Fibroblast of upper back skin (primary cell): Measurements from ENCODE around the gene ANXA4.
"Not testable (repeated sequence)": the region's sequence is repeated elsewhere in the genome, so short reads cannot be mapped to it uniquely, and the experiment has no call there.

Experiments
- DNase-seq: peaks from one replicate; pipeline ENCODE4 v3.0.0-alpha.2; 2013

The ANXA4 gene

DNA sequence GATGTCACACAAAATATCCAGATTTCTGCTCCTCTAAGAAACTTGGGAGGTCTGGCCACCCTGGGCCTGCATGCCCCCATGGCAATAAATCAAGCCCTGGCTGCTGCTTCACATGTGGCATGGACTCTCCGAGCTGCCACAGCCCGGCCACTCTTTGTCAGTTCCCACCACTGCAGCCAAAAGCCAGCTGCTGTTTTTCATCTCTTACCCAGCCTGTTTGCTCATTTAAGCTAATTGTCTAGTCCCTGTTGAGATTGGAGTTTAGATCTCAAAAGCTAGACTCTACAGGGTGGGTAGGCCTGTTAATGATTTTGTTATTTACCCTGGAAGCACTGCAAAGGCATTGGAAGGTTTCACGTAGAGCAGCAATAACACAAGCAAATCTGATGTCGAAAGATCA lies 20.9 kb upstream of the ANXA4 start:
- no peak for DNase-seq

GRCh38 chr2:69723791-69724190 lies 18.1 kb upstream of the ANXA4 start:
- no peak for DNase-seq

DNA sequence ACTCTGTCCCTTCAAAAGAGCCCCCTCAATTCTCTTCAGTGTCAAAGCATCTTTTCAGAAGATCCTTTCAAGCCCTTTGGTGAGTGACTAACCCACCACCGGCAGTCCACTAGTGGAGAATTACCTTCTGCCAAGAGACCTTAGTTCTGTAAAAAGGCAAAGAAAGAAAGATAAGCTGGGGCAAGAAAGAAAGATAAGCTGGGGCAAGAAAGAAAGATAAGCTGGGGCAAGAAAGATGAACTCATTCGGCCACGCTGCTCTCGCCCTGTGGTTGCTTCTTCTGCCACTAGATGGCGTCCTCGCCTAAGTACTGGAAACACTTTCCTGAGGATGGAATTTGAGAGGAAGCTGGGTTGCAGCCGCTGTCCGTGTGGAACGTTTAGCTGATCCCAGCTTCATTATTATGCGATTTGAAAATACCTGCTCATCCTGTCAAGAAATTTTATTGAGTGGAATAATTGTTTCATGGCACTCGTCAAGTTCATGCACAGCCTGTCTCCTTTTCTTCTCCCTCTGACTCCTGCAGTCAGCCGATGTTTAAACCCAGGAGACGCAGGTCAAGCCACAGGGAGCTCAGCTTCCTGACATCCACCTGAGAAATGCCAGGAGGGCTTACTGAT lies 17.3 kb upstream of the ANXA4 start:
- DNase-seq = peak; percentile 75

DNA sequence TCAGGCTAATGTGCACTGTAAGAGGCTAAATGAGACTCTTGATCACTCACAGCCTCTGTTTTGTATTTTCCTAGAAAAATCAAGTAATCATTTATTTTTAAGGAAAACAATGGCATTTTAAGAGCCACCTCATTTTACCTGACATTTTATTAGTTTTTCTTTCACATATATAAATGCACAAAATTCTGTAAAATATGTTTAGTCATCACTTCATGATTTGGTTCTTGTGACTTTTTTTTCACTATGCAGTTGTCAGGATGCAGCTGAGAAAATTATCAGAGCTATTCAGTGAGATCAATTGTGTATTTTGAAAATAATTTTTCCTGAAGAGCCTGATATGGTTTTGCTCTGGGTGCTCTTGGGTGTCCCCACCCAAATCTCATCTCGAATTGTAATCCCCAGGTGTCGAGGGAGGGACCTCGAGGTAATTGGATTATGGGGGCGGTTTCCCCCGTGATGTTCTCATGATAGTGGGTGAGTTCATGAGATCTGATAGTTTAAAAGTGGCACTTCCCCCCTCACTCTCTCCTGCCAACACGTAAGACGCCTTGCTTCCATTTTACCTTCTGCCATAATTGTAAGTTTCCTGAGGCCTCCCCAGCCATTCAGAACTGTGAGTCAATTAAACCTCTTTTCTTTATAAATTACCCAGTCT lies 16.1 kb upstream of the ANXA4 start:
- no peak for DNase-seq

DNA sequence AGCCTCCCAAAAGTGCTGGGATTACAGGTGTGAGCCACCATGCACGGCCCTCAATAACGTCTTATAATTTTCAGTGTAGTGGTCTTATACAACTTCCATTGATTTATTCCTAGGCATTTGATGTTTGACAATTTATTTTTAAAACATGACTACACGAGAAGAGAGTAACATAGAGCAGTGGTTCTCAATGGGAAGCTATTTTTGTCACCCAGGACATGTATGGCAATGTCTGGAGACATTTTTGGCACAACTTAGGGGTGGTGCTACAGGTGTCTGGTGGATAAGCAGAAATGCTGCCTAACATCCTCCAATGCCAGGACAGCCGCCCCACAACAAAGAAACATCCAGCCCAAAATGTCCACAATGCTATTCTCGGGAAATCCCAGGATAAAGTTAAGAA lies 12.7 kb upstream of the ANXA4 start:
- DNase-seq = no peak

- no peak for DNase-seq
These were observed 12.2 kb upstream of the ANXA4 start for GRCh38 chr2:69729781-69730180.

- no peak for DNase-seq
These were observed 10.6 kb upstream of the ANXA4 start for GRCh38 chr2:69731147-69731970.

GRCh38 chr2:69733342-69734034 lies 8.4 kb upstream of the ANXA4 start:
- peak; percentile 50 for DNase-seq

DNA sequence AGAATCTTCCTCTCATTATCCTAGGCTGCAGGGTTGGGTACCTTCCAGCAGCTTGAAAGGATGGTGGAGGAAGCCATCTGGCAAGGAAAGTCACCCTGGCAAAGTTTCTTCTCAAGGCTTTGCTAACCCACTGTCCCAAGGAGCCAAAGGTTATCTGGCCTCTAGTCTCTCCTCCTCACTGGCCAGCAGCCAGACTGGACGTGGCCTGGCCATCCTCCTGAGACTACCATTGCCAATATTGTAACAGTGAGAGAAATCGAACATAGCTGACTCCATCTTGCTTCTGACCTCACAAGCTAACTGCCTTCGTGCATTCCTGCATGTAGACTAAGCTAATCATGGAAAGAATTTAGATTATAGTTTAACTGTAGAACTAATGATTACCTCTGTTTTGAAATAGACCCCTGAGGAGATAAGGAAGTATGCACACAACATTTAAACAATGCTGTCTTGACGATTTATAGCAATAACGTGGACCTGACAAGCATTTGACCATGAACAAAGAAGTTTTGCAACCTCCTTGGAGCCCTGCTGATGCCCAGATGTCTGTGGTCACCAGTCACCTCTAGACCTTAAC lies 7.8 kb upstream of the ANXA4 start:
- no peak for DNase-seq

GRCh38 chr2:69734854-69735544 lies 6.9 kb upstream of the ANXA4 start:
- no peak for DNase-seq

DNA sequence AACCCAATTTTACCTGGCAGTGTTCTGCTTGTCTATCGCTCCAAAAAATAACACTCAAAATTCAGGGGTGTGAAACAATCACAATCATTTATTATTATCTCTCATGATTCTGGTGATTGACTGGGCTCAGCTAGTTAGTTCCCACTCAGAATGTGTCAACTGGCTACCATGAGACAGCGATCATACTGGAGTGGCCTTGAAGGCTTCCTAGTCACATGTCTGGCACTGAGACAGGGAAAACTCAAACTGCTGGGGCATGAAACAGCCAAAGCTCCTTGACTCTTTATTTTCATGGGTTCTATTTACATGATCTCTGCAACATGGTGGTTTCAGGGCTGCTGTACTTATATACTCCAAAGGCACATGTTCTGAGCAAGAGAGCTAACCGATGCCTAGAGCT lies 6.2 kb upstream of the ANXA4 start:
- DNase-seq = no peak

GRCh38 chr2:69738149-69738548 lies 3.8 kb upstream of the ANXA4 start:
- not testable (repeated sequence) for DNase-seq

DNA sequence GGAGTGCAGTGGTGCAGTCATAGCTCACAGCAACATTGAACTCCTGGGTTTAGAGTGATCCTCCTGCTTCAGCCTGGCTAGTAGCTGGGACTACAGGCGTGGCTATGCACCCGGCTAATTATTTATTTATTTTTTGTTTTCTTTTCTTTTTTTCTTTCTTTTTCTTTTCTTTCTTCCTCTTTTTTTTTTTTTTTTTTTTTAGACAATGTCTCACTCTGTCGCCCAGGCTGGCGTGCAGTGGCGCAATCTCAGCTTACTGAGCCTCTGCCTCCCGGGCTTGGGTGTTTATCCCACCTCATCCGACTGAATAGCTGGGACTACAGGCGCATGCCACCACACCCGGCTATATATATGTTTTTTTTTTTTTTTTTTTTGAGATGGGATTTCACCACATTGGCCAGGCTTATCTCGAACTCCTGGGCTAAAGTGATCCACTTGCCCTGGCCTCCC lies 1.4 kb upstream of the ANXA4 start:
- DNase-seq = no peak

- DNase-seq = peak; percentile 73
These were observed 732 bp upstream of the ANXA4 start for GRCh38 chr2:69741229-69741574.

DNA sequence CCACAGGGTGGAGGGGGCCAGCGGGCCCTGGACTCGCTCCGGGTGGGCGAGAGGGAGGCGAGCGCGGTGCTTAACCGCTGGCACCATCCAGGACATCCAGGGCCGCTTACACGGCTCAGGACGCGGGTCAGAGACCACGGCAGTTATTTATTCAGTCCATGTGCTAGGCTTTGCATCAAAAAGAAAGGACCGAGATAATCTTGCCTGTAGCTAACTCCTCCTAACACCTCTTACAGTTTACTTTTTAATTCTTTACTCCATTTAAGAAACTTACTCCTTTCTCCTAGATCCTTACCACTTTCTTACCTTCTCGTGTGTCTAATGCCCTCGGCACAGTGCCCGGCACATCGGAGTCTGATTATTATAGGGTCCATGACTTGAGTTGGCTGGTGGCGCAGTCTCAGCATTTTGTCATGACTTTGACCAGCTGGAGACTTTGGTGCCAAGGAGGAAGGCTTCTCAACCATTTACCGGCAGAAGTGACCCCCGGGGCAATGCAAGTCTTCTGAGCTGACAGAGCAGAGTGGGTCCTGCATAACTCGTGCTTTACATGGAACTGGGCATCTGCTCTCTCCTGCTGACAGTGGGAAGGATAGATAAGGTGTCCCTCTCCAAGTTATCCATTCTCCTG lies 503 bp downstream of the ANXA4 start:
- no peak for DNase-seq

GRCh38 chr2:69743847-69744264 lies 1.9 kb downstream of the ANXA4 start:
- no peak for DNase-seq

- DNase-seq = no peak
These were observed 2.5 kb downstream of the ANXA4 start for GRCh38 chr2:69744456-69744855.

- DNase-seq = no peak
These were observed 3.1 kb downstream of the ANXA4 start for GRCh38 chr2:69745035-69745434.

DNA sequence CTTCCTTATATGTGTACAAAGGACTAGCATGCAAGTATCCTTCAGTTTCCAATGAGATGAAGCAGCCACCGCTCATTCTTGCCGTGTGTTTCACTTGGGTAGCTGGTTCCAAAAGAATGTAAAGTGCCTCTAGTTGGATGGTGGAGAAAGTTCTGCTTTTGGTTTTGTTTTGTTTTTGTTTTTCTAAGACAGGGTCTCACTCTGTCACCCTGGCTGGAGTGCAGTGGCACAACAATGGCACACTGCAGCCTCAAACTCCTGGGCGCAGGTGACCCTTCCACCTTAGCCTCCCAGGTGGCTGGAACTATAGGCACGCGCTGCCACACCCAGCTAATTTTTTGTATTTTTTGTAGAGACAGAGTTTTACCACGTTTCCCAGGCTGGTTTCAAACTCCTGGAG lies 8.3 kb downstream of the ANXA4 start:
- DNase-seq = no peak

DNA sequence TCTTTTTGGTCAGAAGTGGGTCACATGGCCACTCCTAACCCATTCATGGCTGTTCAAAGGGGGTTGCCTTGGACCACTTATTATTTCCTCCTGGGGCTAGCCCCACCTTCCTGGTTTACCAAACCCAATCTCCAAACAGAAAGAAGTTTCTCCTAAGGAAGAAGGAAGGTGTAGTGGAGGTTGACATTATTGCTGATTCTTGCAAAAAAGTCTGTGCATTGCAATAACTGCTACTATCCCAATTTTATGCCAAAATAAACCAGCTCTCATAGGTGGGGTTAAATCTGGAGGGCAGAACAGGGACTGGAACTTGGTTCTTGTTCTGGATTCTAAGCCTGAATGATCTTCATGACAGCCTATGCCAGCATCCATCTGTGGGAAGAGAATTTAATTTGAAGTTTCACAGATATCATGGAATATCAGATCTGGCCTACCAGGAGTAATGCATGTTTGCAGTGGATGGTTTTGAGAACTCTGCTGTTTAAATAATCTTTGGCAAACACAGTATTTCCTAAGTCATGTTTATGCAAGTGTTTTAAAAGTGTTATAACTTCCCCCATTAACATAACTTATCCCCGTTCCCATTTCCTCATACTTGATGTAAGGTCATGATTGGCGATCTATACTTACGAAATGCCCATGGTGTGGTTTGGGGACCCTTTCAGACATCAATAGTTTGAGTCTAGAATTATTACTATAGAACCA lies 11.9 kb downstream of the ANXA4 start:
- no peak for DNase-seq

DNA sequence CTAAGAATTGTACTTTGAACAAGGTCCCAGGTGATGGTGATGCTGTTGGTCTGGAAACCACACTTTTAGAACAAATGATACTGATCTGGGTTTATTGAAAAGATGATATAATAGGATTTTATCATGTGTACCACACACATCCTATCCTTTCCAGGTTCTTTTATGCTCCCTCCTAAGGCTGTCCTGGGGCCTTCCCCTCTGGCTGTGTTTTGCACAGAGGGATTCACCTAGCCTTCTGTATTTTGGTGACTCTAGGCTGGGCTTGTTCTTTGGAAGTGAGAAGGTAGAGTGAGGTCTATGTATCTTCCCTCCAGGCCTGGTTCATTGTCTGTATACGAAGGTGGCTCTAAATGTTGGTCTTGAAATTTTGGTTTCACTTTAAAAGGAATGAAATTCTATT lies 12.7 kb downstream of the ANXA4 start:
- DNase-seq = no peak
